Endothelial cell of umbilical vein (primary cell): ENCODE results near the gene RPL35A. TPM values are rescaled to one million over a fixed set of nuclear protein-coding genes. Genes with fewer than 3 reads are reported as not detected.

Experiments used
- BruUV-seq: library from RNA; stranded (reverse); fragments of 400-500 nt; replicated peaks from 2 replicates; lab custom pipeline; 2021; lab: Mats Ljungman, UMichigan
- CTCF ChIA-PET: fragments of 300-600, 350-600 bp; sonication (Branson Sonifier 250); formaldehyde crosslinking; loops from one replicate; lab custom pipeline; 2021; ENCODE audit warnings: antibody characterized with exemption, inconsistent platforms; lab: Charles Lee
- POLR2A ChIA-PET: fragments of 300-600, 350-600 bp; sonication (Branson Sonifier 250); formaldehyde crosslinking; loops from one replicate; lab custom pipeline; 2021; ENCODE audit warnings: antibody characterized with exemption, inconsistent platforms; lab: Charles Lee
- DNase-seq: peaks from one replicate; pipeline ENCODE4 v3.0.0-alpha.2; 2011; ENCODE audit warnings: low read depth, low spot score
- FAIRE-seq: peaks from 2 replicates; lab custom pipeline; 2011; peaks lifted over from hg19 to GRCh38; lab: Jason Lieb, UNC
- H2AFZ ChIP-seq: 2 replicates; pipeline ENCODE4 v1.6.0; 2012; ENCODE audit warnings: low read depth, low read length, control low read depth, inconsistent platforms
- H3K27ac ChIP-seq: 2 replicates; pipeline ENCODE4 v1.5.1; 2011; ENCODE audit warnings: low read depth, mild to moderate bottlenecking, control low read depth, low read length, moderate library complexity; ENCODE audit not compliant: insufficient read depth
- H3K27me3 ChIP-seq, 2 experiments: 2 replicates each; pipeline versions ENCODE4 v1.6.0 to v1.6.1; 2011; ENCODE audit warnings: low read length in 2 of 2, mixed read lengths in 1 of 2; ENCODE audit not compliant: control insufficient read depth in 2 of 2, insufficient read depth in 2 of 2
- H3K36me3 ChIP-seq, 2 experiments: 2 replicates in 1 of 2; 3 replicates in 1 of 2; pipeline ENCODE4 v1.5.1; 2011; ENCODE audit warnings: low read length in 2 of 2, mild to moderate bottlenecking in 1 of 2, moderate library complexity in 1 of 2; ENCODE audit not compliant: control insufficient read depth in 2 of 2, insufficient read depth in 2 of 2; ENCODE audit errors: extremely low read depth in 1 of 2
- H3K4me1 ChIP-seq: 3 replicates; pipeline ENCODE4 v1.5.1; 2011; ENCODE audit warnings: mild to moderate bottlenecking, low read length; ENCODE audit not compliant: control insufficient read depth, insufficient read depth; ENCODE audit errors: extremely low read depth
- H3K4me2 ChIP-seq: 2 replicates; pipeline ENCODE4 v1.6.1; 2011; ENCODE audit warnings: low read length, control low read depth, mixed read lengths; ENCODE audit not compliant: insufficient read depth
- H3K4me3 ChIP-seq, 3 experiments: fragments of 200-600 bp in 1 of 3; sonication (generic), shearing (Covaris generic) in 1 of 3; replicated peaks in 1 of 3; 2 replicates each; pipeline ENCODE4 v1.5.1; 2011 to 2016; ENCODE audit warnings: control low read depth in 3 of 3, low read length in 3 of 3, mild to moderate bottlenecking in 2 of 3, inconsistent platforms in 1 of 3, low read depth in 1 of 3, moderate library complexity in 1 of 3; ENCODE audit not compliant: insufficient read depth in 1 of 3
- H3K79me2 ChIP-seq: 2 replicates; pipeline ENCODE4 v1.6.0; 2012; ENCODE audit warnings: low read length, inconsistent platforms; ENCODE audit not compliant: control insufficient read depth, insufficient read depth
- H3K9ac ChIP-seq: replicated peaks from 2 replicates; pipeline ENCODE3; 2011; ENCODE audit warnings: low read length, control low read depth; ENCODE audit not compliant: insufficient read depth; ENCODE audit errors: extremely low read depth
- H3K9me1 ChIP-seq: replicated peaks from 3 replicates; pipeline ENCODE4 v1.6.0; 2011; ENCODE audit warnings: mild to moderate bottlenecking, low read length; ENCODE audit not compliant: control insufficient read depth, insufficient read depth; ENCODE audit errors: extremely low read depth
- H3K9me3 ChIP-seq: replicated peaks from 2 replicates; pipeline ENCODE4 v1.5.1; 2012; ENCODE audit warnings: low read length, inconsistent platforms; ENCODE audit not compliant: control insufficient read depth, insufficient read depth
- H4K20me1 ChIP-seq: replicated peaks from 2 replicates; pipeline ENCODE3; 2011; ENCODE audit warnings: mild to moderate bottlenecking, low read length; ENCODE audit not compliant: control insufficient read depth, insufficient read depth; ENCODE audit errors: extremely low read depth
- EZH2 ChIP-seq: IDR thresholded peaks from 2 replicates; pipeline ENCODE4 v1.6.1; 2012; ENCODE audit warnings: borderline replicate concordance, low read depth, mild to moderate bottlenecking, moderate library complexity, low read length, inconsistent platforms; ENCODE audit not compliant: severe bottlenecking
- FOS ChIP-seq: IDR thresholded peaks from 2 replicates; pipeline ENCODE4 v1.6.1; 2011; ENCODE audit warnings: mild to moderate bottlenecking, low read length, moderate library complexity, borderline replicate concordance; ENCODE audit not compliant: insufficient read depth
- GATA2 ChIP-seq: IDR thresholded peaks from 2 replicates; pipeline ENCODE4 v1.7.0; 2011; ENCODE audit warnings: low read depth, mild to moderate bottlenecking, moderate library complexity, mixed read lengths, low read length; ENCODE audit not compliant: insufficient read length, insufficient read depth
- JUN ChIP-seq: IDR thresholded peaks from 2 replicates; pipeline ENCODE4 v1.6.1; 2011; ENCODE audit warnings: borderline replicate concordance, low read depth; ENCODE audit not compliant: insufficient read length, insufficient read depth
- POLR2A ChIP-seq: IDR thresholded peaks from 2 replicates; pipeline ENCODE4 v1.6.1; 2012; ENCODE audit warnings: low read depth, mild to moderate bottlenecking, control low read depth, low read length
- POLR2AphosphoS5 ChIP-seq: IDR thresholded peaks from 2 replicates; pipeline ENCODE4 v1.6.1; 2012; ENCODE audit warnings: low read depth, mild to moderate bottlenecking, control low read depth, low read length, moderate library complexity; ENCODE audit not compliant: insufficient read depth
- dilution Hi-C: fragments of 300-500 bp; cut with MboI; formaldehyde crosslinking; loops from one replicate; pipeline ENCODE4 v1.15.0; 2019; ENCODE audit warnings: low sequenced_read_pairs; ENCODE audit not compliant: extremely low pct_ligation_motif_present
- intact Hi-C: fragments of 100-400 bp; cut with micrococcal nuclease; formaldehyde crosslinking; loops from one replicate; pipeline ENCODE4 v1.10.0; 2022
- polyA plus RNA-seq, 4 experiments: library from polyadenylated mRNA; depleted of rRNA in 3 of 4; stranded (reverse) in 3 of 4; unstranded in 1 of 4; fragments of >200 nt; gene quantifications; 2 replicates each; pipeline versions ENCODE4 v1.2.1 to v1.2.3, GENCODE V29; 2011 to 2012; ENCODE audit warnings: missing spikeins in 1 of 4
- total RNA-seq: library from RNA; stranded (reverse); gene quantifications from 2 replicates; pipeline ENCODE4 v1.2.3, GENCODE V29; 2021
- TF ChIP-seq, protein P1 (sequence below): IDR thresholded peaks from 2 replicates; pipeline ENCODE4 v1.6.1; 2011; ENCODE audit not compliant: insufficient read depth, insufficient read length
- TF ChIP-seq, protein P2 (sequence below), 2 donors: IDR thresholded peaks; 1 replicate in 1 of 2; 2 replicates in 1 of 2; pipeline ENCODE4 v1.5.1; 2011; ENCODE audit warnings: low read length in 2 of 2, mild to moderate bottlenecking in 2 of 2, moderate library complexity in 2 of 2, control low read depth in 1 of 2, inconsistent platforms in 1 of 2, low read depth in 1 of 2; ENCODE audit not compliant: insufficient read depth in 1 of 2; ENCODE audit errors: extremely low read depth in 1 of 2

RPL35A gene
- total and polyA plus RNA-seq, 2 donors (not counting 3 experiments of a cell fraction or from before 2014, with no cell fraction given), result 566 to 1,094 TPM

DNA sequence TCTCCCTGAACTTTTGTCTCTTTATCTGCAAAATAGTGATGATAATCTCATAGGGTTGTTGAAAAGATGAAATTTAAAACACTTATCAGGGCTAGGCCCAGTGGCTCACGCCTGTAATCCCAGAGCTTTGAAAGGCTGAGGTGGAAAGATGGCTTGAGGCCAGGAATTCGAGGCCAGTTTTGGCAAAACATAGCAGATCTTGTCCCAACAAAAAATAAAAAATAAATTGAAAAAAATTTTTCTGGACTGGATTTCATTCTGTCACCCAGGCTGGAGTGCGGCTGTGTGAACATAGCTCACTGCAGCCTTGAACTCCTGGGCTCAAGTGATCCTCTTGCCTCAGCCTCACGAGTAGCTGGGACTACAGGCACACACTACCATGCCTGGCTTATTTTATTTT lies 39.7 kb downstream of the RPL35A start:
- no peaks in the 10 kb centered on the region for H3K9me3 ChIP-seq
- intact Hi-C loops, result no loop called here
- CTCF ChIA-PET, result no interaction called here
- no peak overlapping the region for H3K27ac ChIP-seq
- H4K20me1 ChIP-seq, result no peaks in the 10 kb centered on the region
- no peak overlapping the region for H3K4me2 ChIP-seq
- no TSS peak for BruUV-seq
- dilution Hi-C loops, result no loop called here
- TF ChIP-seq, protein P1, sequence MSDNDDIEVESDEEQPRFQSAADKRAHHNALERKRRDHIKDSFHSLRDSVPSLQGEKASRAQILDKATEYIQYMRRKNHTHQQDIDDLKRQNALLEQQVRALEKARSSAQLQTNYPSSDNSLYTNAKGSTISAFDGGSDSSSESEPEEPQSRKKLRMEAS, result no peak
- TF ChIP-seq POLR2A, result no peak
- TF ChIP-seq, protein P2, sequence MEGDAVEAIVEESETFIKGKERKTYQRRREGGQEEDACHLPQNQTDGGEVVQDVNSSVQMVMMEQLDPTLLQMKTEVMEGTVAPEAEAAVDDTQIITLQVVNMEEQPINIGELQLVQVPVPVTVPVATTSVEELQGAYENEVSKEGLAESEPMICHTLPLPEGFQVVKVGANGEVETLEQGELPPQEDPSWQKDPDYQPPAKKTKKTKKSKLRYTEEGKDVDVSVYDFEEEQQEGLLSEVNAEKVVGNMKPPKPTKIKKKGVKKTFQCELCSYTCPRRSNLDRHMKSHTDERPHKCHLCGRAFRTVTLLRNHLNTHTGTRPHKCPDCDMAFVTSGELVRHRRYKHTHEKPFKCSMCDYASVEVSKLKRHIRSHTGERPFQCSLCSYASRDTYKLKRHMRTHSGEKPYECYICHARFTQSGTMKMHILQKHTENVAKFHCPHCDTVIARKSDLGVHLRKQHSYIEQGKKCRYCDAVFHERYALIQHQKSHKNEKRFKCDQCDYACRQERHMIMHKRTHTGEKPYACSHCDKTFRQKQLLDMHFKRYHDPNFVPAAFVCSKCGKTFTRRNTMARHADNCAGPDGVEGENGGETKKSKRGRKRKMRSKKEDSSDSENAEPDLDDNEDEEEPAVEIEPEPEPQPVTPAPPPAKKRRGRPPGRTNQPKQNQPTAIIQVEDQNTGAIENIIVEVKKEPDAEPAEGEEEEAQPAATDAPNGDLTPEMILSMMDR (IDR thresholded peaks at IDR 0.05; ENCODE audit: extremely low read depth in 1 of 2, insufficient read depth in 1 of 2, low read depth in 1 of 2, low read length in 2 of 2), result no peak
- TF ChIP-seq FOS, result no peak
- TF ChIP-seq POLR2AphosphoS5, result no peak
- TF ChIP-seq JUN, result no peak
- TF ChIP-seq GATA2, result no peak
- no peak for TF ChIP-seq EZH2
- H3K4me3 ChIP-seq, result no peak overlapping the region
- H2AFZ ChIP-seq, result no peak overlapping the region
- no peaks in the 10 kb centered on the region for H3K9me1 ChIP-seq
- no peak overlapping the region for H3K9ac ChIP-seq
- H3K4me1 ChIP-seq, result no peaks in the 10 kb centered on the region
- FAIRE-seq, result no peak
- DNase-seq, result no peak
- H3K79me2 ChIP-seq, result no peaks in the 10 kb centered on the region
- H3K27me3 ChIP-seq, result no peaks in the 10 kb centered on the region
- POLR2A ChIA-PET, result no interaction called here
- no peaks in the 10 kb centered on the region for H3K36me3 ChIP-seq
